Upper lobe of right lung (tissue), 1 donor: ENCODE results near the gene MEGF9. TPM values are rescaled to one million over a fixed set of nuclear protein-coding genes. Genes with fewer than 3 reads are reported as not detected.
A peak's percentile ranks its signal among the peaks of the same experiment; 100 is the strongest.

Experiments used
- ATAC-seq: fragments of 200-7000 bp; cut with Tn5 transposase; one replicate; pipeline ENCODE4 v1.9.1; 2020; ENCODE audit warnings: mild to moderate bottlenecking, moderate library complexity
- DNase-seq: peaks from one replicate; pipeline ENCODE4 v3.0.0-alpha.2; 2020
- H3K27ac ChIP-seq: fragments of 200-600 bp; one replicate; pipeline ENCODE4 v1.8.0; 2022
- H3K27me3 ChIP-seq: fragments of 200-600 bp; one replicate; pipeline ENCODE4 v1.8.0; 2022; ENCODE audit warnings: mild to moderate bottlenecking
- H3K36me3 ChIP-seq: fragments of 200-600 bp; one replicate; pipeline ENCODE4 v1.8.0; 2022
- H3K4me1 ChIP-seq: fragments of 200-600 bp; one replicate; pipeline ENCODE4 v1.8.0; 2022
- H3K4me3 ChIP-seq: fragments of 200-600 bp; one replicate; pipeline ENCODE4 v1.8.0; 2022; ENCODE audit warnings: mild to moderate bottlenecking
- H3K9me3 ChIP-seq: fragments of 200-600 bp; one replicate; pipeline ENCODE4 v1.8.0; 2022
- CTCF ChIP-seq: fragments of 200-600 bp; IDR thresholded peaks from one replicate; pipeline ENCODE4 v1.8.0; 2022; ENCODE audit warnings: antibody characterized with exemption
- intact Hi-C: fragments of 100-400 bp; cut with DNase I; formaldehyde crosslinking; loops from one replicate; pipeline ENCODE4 v1.11.0; 2022
- total RNA-seq: library from RNA; stranded (reverse); fragmentation: NEBNext Ultra II Directional; extraction: Animal tissue kit (Norgen Biotek cat#: 25700); gene quantifications from one replicate; pipeline ENCODE4 v1.2.1, GENCODE V29; 2021
- donor health status: DM: no; HTN: yes; CAD: no; lungs with severe emphysema.

Gene MEGF9
- total RNA-seq, 1 donor from 2014 or later: 92.9 TPM

DNA sequence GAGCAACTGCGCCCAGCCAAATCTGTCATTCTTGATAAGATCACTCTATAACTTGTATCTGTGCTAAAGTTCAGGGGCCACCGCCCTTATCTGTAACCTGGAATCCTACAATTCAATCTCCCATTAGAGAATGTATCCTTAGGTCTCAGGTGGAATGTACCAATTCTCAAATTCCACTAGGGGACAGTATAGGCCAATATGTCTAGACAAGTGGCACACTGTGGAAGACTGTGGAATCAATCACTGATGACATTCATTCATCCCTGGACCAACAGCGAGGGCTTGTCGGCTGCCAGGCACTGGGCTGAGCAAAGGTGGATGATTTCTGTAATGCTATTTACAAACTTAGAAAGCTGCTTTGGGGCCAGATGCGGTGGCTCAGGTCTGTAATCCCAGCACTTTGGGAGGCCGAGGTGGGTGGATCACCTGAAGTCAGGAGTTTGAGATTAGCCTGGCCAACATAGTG is 28.7 kb upstream of the MEGF9 start:
- intact Hi-C loops: no loop called here
- Histone ChIP-seq H3K4me3 (no peak overlapping the region), H3K27ac (no peak overlapping the region), H3K27me3 (no peaks in the 10 kb centered on the region), H3K9me3 (no peaks in the 10 kb centered on the region), H3K4me1 (no peaks in the 10 kb centered on the region), H3K36me3 (no peaks in the 10 kb centered on the region)
- peak; percentile 66 for TF ChIP-seq CTCF
- ATAC-seq (peak; percentile 89), DNase-seq (no peak)

GRCh38 chr9:120741701-120742100 is 27.4 kb upstream of the MEGF9 start:
- intact Hi-C loops: no loop called here
- Histone ChIP-seq H3K27me3 (no peaks in the 10 kb centered on the region), H3K4me1 (no peaks in the 10 kb centered on the region), H3K4me3 (no peak overlapping the region), H3K9me3 (no peaks in the 10 kb centered on the region), H3K27ac (no peak overlapping the region), H3K36me3 (no peaks in the 10 kb centered on the region)
- DNase-seq (no peak), ATAC-seq (no peak)
- TF ChIP-seq CTCF: no peak

DNA sequence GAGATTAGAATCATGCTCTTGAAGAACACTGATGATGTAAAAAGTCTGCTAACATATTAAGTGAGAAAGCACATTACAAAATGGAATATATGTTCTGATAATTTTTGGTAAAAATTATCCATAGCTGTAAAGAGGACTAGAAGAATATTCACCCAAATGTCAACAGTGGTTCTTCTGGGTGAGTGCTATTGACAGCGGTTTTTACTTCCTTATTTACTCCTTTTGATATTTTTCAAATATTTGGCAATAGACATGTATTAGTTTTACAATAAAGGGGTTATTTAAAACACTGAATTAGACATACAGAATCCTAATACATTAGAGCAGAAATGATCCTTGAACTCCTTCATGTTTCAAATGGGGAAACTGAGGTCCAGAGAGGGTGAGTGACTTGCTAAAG is 26.9 kb upstream of the MEGF9 start:
- no peak for ATAC-seq
- Histone ChIP-seq H3K9me3 (no peaks in the 10 kb centered on the region), H3K4me3 (no peak overlapping the region), H3K36me3 (no peaks in the 10 kb centered on the region), H3K27me3 (no peaks in the 10 kb centered on the region), H3K4me1 (no peaks in the 10 kb centered on the region), H3K27ac (no peak overlapping the region)
- intact Hi-C loops: no loop called here
- DNase-seq: no peak
- TF ChIP-seq CTCF: no peak

- H3K4me3 ChIP-seq: no peak overlapping the region
- intact Hi-C loops: no loop called here
- no peak for TF ChIP-seq CTCF
- no peak overlapping the region for H3K27ac ChIP-seq
- no peaks in the 10 kb centered on the region for H3K27me3 ChIP-seq
- no peaks in the 10 kb centered on the region for H3K9me3 ChIP-seq
- DNase-seq: no peak
- peaks cover under 1% of the 10 kb centered on the region for H3K4me1 ChIP-seq
- no peak for ATAC-seq
- H3K36me3 ChIP-seq: no peaks in the 10 kb centered on the region
These were observed 25.9 kb upstream of the MEGF9 start for GRCh38 chr9:120740132-120740531.

DNA sequence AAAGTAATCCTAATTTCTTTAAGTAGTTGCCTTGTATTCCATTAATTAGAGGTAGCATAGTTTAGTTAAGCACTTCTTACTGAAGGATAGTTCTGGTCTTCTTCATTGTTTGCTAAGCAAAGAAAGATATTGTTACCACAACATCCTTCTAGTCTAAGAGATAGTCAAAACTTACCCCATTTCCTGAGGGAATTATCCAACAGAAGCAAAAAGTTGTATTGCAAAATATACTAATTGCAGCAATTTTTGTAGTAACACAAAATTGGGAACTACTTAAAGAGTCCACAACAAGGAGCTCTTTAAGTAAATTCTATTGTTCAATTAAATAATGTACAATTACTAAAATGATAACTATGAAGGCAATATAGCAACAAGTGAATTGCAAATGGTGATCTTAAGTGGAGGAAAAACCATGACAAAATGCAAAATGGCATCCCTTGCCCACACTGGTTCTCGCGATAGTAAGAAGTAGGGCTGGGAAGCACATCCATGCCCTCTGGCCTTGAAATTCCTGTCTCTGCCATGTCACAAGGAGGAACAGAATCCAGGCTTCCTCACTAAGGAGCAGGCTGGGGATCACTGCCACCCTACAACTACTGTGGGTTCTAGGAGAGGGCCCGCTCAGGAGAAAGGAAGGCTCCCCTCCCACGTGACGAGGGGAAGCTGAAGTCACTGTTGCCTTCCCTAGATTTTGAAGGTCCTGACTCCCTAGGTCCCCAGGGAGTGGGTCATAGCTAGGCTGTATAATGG is 23.3 kb upstream of the MEGF9 start:
- no peak overlapping the region for H3K4me3 ChIP-seq
- no peaks in the 10 kb centered on the region for H3K9me3 ChIP-seq
- no peak for TF ChIP-seq CTCF

More for the DNA sequence above, 23.3 kb upstream of the MEGF9 start:
- DNase-seq: no peak
- Histone ChIP-seq H3K36me3 (no peaks in the 10 kb centered on the region), H3K27ac (no peak overlapping the region), H3K4me1 (peaks cover 8% of the 10 kb centered on the region), H3K27me3 (no peaks in the 10 kb centered on the region)
- ATAC-seq: no peak
- intact Hi-C loops: no loop called here
